AG04449 (cell line): ENCODE measurements around the gene QKI.

Experiments used
- CTCF ChIA-PET: fragments of 350-600 bp; formaldehyde crosslinking; extraction: SDS; loops from one replicate; lab custom pipeline; 2021; ENCODE audit warnings: antibody characterized with exemption; lab: Yijun Ruan, JAX
- POLR2A ChIA-PET: fragments of 400-600, 350-600 bp; formaldehyde crosslinking; extraction: SDS; loops from one replicate; lab custom pipeline; 2020; ENCODE audit warnings: antibody characterized with exemption, inconsistent platforms; lab: Yijun Ruan, JAX
- DNase-seq: peaks from one replicate; pipeline ENCODE4 v3.0.0-alpha.2; 2010; ENCODE audit warnings: low read depth, low spot score
- H3K4me3 ChIP-seq: 2 replicates; pipeline ENCODE4 v1.5.1; 2011; ENCODE audit warnings: low read depth, mild to moderate bottlenecking, control low read depth, low read length
- TF ChIP-seq, protein P1 (sequence below): IDR thresholded peaks from one replicate; pipeline ENCODE4 v1.5.1; 2011; ENCODE audit warnings: mild to moderate bottlenecking, moderate library complexity, low read length, control low read depth, inconsistent platforms; ENCODE audit not compliant: insufficient read depth; ENCODE audit errors: missing control alignments

QKI gene

DNA sequence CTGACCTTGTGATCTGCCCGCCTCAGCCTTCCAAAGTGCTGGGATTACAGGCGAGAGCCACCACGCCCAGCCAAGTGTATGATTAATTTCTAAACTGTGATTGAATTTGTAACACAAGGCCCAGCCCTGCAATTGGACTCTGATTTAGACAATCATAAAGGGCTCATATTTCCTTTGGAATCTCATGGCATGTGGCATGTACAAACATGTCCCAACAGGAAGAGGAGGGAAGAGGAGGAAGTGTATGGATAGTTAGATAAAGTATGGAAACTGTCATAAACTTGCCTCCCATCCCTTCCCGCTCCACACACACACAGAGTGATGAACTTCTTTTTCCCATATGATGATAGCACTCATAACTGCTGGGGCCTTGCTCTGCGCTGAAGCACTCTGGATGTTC, 27.2 kb upstream of the QKI start:
- ChIA-PET POLR2A (no interaction called here), CTCF (no interaction called here)
- TF ChIP-seq, protein P1, sequence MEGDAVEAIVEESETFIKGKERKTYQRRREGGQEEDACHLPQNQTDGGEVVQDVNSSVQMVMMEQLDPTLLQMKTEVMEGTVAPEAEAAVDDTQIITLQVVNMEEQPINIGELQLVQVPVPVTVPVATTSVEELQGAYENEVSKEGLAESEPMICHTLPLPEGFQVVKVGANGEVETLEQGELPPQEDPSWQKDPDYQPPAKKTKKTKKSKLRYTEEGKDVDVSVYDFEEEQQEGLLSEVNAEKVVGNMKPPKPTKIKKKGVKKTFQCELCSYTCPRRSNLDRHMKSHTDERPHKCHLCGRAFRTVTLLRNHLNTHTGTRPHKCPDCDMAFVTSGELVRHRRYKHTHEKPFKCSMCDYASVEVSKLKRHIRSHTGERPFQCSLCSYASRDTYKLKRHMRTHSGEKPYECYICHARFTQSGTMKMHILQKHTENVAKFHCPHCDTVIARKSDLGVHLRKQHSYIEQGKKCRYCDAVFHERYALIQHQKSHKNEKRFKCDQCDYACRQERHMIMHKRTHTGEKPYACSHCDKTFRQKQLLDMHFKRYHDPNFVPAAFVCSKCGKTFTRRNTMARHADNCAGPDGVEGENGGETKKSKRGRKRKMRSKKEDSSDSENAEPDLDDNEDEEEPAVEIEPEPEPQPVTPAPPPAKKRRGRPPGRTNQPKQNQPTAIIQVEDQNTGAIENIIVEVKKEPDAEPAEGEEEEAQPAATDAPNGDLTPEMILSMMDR = no peak
- H3K4me3 ChIP-seq = no peak overlapping the region
- no peak for DNase-seq

DNA sequence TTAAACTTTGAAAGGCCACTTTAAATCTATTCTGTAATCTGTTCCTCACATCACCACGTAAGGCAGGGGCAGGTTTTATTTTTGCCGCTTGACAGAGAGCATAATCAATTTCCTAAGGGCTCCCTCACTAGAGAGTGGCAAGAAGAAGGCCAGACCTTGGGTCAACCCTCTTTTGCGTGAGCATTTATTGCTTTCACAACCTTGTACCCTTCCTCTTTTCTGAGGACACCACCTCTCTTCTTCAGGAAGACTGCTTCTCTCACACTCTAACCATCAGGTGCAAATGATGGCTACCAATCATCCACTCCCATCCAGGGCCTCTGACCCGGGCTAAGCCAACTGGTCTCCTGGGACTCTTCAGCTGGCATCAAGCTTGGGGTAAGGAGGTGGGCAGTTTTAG, 25.2 kb upstream of the QKI start:
- no peak overlapping the region for H3K4me3 ChIP-seq
- POLR2A ChIA-PET = no interaction called here
- CTCF ChIA-PET = interaction anchor here (1.5 kb wide), 1 partner anchor 22 kb away, joined by 3 read pairs; no protein-coding TSS in a partner anchor
- DNase-seq = no peak
- TF ChIP-seq, protein P1 = no peak

DNA sequence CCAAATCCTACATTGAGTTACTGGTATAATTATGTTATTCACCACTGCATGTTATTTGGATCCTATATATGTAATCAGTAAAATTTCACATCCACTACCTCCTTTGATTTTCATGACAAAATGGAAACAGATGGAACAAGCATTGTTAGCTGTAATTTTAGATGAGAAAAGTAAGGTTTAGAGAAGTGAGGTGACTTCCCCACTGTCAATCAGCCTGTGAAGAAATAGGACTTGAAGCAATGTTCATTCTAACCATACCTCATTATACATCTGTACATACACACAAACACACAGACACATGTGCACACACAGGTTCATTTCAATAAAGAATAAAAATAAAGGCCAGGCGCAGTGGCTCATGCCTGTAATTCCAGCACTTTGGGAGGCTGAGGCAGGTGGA, 23.7 kb upstream of the QKI start:
- ChIA-PET CTCF (interaction anchor here (1.2 to 1.5 kb wide), 2 partner anchors 21 to 36 kb away, joined by 3 read pairs; no protein-coding TSS in a partner anchor), POLR2A (no interaction called here)
- no peak overlapping the region for H3K4me3 ChIP-seq
- TF ChIP-seq, protein P1 = no peak
- no peak for DNase-seq

DNA sequence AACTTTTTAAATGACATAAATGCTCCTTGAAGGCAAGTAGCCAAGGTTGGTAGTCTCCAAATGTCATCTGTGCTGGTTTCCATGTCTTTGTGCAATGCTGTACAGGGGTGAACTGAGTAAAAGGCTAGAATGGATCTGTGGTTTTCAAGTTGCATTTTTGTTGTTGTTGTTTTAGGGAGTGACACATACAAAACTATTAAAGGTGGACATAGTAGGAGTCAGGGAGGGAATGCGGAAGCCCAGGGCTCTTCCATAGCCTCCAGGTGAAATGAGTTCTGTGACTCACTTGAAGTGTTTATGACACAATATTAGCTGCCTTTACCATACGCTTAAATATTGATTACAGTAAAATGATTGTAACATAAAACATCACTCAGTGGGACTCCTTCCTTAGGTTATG, 22.5 kb upstream of the QKI start:
- CTCF ChIA-PET = interaction anchor here (1.2 kb wide), 1 partner anchor 38 kb away, joined by 3 read pairs; no protein-coding TSS in a partner anchor
- DNase-seq = no peak
- POLR2A ChIA-PET = no interaction called here

DNA sequence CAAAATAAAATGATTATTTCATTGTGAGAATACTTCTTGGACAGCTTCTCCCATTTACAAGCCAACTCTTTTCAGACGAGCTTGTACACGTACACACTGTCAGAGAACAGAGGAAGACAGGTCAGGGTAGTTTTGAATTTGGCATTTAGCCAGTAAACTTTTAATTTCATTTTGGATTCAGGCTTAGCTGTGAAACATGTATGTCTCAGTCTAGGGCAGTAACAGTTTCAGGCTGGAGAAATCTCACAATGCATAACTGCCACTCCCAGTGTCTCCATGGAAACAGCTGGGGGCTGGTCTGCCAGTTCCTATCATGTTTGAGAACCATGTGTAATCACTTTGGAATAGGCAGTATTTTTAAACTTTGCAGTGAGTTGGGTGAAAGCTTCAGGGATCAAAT, 22.0 kb upstream of the QKI start:
- TF ChIP-seq, protein P1 = no peak
- ChIA-PET CTCF (no interaction called here), POLR2A (no interaction called here)
- DNase-seq = no peak
- no peak overlapping the region for H3K4me3 ChIP-seq

More for the DNA sequence above, 22.5 kb upstream of the QKI start:
- TF ChIP-seq, protein P1 = no peak
- H3K4me3 ChIP-seq = no peak overlapping the region

DNA sequence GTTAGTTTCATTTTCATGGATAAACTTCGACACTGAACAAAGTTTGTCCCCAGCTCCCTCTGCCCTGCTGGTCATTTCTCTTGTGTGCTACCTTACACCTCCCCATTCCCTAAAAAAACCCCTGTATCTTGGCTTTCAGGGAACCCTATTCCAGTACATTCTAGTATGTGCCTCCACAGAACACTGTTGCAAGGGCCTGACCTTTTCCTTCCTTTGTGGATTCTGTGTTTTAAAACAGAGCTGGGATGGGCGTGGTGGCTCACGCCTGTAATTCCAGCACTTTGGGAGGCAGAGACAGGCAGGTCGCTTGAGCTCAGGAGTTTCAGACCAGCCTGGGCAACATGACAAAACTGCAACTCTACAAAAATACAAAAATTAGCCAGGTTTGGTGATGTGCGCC, 20.6 kb upstream of the QKI start:
- ChIA-PET POLR2A (no interaction called here), CTCF (no interaction called here)
- no peak overlapping the region for H3K4me3 ChIP-seq
- TF ChIP-seq, protein P1 = no peak
- no peak for DNase-seq
